Parathyroid adenoma (tissue), 2 donors: ENCODE results near the gene DIPK1B.

Experiments
- H2AFZ ChIP-seq: fragments of 300-600 bp; sonication (generic); one replicate; pipeline ENCODE4 v1.7.0; 2017; ENCODE audit warnings: antibody characterized with exemption, mild to moderate bottlenecking
- H3K27ac ChIP-seq: fragments of 300-600 bp; sonication (generic); one replicate; pipeline ENCODE4 v1.7.0; 2017
- H3K27me3 ChIP-seq: fragments of 300-600 bp; sonication (generic); one replicate; pipeline ENCODE4 v1.7.0; 2017; ENCODE audit warnings: low read length; ENCODE audit not compliant: control insufficient read depth, insufficient read depth
- H3K36me3 ChIP-seq: fragments of 300-600 bp; sonication (generic); one replicate; pipeline ENCODE4 v1.7.0; 2017; ENCODE audit warnings: low read length; ENCODE audit not compliant: control insufficient read depth, insufficient read depth
- H3K4me1 ChIP-seq: fragments of 300-600 bp; sonication (generic); one replicate; pipeline ENCODE4 v1.7.0; 2017; ENCODE audit warnings: control low read depth
- H3K4me2 ChIP-seq: fragments of 300-600 bp; sonication (generic); one replicate; pipeline ENCODE4 v1.7.0; 2017; ENCODE audit warnings: low read length
- H3K4me3 ChIP-seq: fragments of 300-600 bp; sonication (generic); one replicate; pipeline ENCODE4 v1.7.0; 2017; ENCODE audit warnings: low read depth, low read length
- H3K79me2 ChIP-seq: fragments of 300-600 bp; sonication (generic); one replicate; pipeline ENCODE4 v1.7.0; 2017; ENCODE audit warnings: control low read depth
- H3K9ac ChIP-seq: fragments of 300-600 bp; sonication (generic); one replicate; pipeline ENCODE4 v1.7.0; 2017; ENCODE audit warnings: mild to moderate bottlenecking
- H3K9me3 ChIP-seq: fragments of 300-600 bp; sonication (generic); one replicate; pipeline ENCODE4 v1.7.0; 2017; ENCODE audit warnings: low read length; ENCODE audit not compliant: control insufficient read depth
- TF ChIP-seq, protein P1 (sequence below): fragments of 300-600 bp; sonication (generic); IDR thresholded peaks from one replicate; pipeline ENCODE4 v1.7.0; 2017; ENCODE audit warnings: antibody characterized with exemption, mild to moderate bottlenecking
- donor health status: primary hyperparathyroidism.

Gene DIPK1B

DNA sequence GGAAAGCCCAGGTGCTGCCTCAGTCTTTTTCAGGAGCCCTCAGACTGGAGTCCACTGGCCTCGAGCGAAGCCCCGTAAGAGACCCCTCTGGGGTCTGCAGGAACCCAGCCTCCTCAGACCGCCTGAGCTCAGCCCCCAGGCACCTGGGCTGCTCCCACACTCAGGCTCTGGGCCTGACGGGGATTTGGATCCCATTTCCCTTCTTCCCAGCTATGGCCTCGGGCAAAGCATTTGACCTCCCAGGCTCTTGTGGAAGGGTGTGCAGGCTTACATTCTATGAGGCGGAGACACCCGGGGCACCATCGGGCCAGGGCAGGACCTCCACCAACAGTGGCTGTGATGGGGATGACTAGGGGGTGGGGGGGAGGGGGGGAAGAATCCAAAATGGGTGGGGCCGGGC is 29.7 kb upstream of the DIPK1B start:
- no peaks in the 10 kb centered on the region for H3K27me3 ChIP-seq
- no peak overlapping the region for H3K9ac ChIP-seq
- no peak overlapping the region for H3K4me3 ChIP-seq
- H3K4me2 ChIP-seq, result no peak overlapping the region
- peaks cover 5% of the 10 kb centered on the region for H3K79me2 ChIP-seq
- H3K36me3 ChIP-seq, result no peaks in the 10 kb centered on the region
- peaks cover 9% of the 10 kb centered on the region for H3K4me1 ChIP-seq
- no peaks in the 10 kb centered on the region for H3K9me3 ChIP-seq
- TF ChIP-seq, protein P1, sequence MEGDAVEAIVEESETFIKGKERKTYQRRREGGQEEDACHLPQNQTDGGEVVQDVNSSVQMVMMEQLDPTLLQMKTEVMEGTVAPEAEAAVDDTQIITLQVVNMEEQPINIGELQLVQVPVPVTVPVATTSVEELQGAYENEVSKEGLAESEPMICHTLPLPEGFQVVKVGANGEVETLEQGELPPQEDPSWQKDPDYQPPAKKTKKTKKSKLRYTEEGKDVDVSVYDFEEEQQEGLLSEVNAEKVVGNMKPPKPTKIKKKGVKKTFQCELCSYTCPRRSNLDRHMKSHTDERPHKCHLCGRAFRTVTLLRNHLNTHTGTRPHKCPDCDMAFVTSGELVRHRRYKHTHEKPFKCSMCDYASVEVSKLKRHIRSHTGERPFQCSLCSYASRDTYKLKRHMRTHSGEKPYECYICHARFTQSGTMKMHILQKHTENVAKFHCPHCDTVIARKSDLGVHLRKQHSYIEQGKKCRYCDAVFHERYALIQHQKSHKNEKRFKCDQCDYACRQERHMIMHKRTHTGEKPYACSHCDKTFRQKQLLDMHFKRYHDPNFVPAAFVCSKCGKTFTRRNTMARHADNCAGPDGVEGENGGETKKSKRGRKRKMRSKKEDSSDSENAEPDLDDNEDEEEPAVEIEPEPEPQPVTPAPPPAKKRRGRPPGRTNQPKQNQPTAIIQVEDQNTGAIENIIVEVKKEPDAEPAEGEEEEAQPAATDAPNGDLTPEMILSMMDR, result no peak
- no peak overlapping the region for H2AFZ ChIP-seq
- H3K27ac ChIP-seq, result no peak overlapping the region

DNA sequence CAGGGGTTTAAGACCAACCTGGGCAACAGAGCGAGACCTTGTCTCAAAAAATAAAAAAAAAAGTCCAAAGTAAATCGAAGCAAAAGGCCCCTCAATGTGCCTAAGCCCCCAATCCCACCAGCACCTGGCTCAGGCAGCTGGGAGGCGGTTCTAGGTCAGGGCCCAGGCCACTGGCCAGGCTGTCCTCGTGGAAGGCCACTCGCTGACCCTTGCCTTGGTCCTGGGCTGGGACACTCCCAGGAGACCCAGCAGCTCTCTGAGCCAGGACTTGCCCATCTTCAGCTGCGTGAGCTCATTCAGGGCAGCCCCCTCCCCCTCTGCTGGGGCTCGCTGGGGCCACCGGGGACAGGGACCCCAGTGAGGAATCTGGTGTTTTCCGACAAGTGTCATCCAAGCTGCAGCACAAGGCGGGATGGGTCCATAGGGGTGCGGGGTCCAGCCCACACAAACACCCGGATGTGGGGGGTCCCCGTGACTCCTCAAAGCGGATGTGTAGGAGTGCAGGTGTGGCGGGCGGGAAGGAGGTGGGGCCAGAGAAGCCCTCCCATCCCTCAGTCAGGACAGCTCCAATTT is 29.1 kb upstream of the DIPK1B start:
- Histone ChIP-seq H3K4me2 (no peak overlapping the region), H2AFZ (no peak overlapping the region), H3K79me2 (peaks cover 3% of the 10 kb centered on the region), H3K27ac (no peak overlapping the region), H3K4me1 (peaks cover 9% of the 10 kb centered on the region), H3K4me3 (no peak overlapping the region), H3K36me3 (no peaks in the 10 kb centered on the region), H3K9ac (no peak overlapping the region), H3K9me3 (no peaks in the 10 kb centered on the region), H3K27me3 (no peaks in the 10 kb centered on the region)
- TF ChIP-seq, protein P1, result no peak

DNA sequence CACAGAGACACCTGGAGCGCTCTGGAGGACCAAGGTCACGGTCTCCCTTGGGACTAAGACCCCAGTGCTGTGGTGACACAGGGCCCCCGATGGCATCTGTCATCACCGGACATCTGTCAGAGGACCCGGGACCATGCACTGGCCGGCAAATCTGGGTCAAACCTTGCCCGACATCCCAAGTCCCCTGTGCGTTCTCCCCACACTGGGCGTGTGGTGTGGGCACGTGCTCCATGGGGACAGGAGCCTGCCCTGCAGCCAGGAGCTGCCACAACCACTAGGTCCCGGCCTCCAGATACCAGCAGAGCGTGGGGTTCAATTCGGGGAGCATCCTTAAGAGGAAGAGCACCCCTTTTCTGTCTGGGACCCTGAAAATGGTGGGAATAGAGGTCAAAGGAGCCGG is 28.6 kb upstream of the DIPK1B start:
- H3K9ac ChIP-seq, result no peak overlapping the region
- H3K4me3 ChIP-seq, result no peak overlapping the region
- H2AFZ ChIP-seq, result no peak overlapping the region
- no peaks in the 10 kb centered on the region for H3K36me3 ChIP-seq
- TF ChIP-seq, protein P1, result no peak
- H3K27ac ChIP-seq, result no peak overlapping the region
- peaks cover 8% of the 10 kb centered on the region for H3K4me1 ChIP-seq
- H3K4me2 ChIP-seq, result no peak overlapping the region
- H3K79me2 ChIP-seq, result peaks cover 2% of the 10 kb centered on the region
- no peaks in the 10 kb centered on the region for H3K9me3 ChIP-seq
- H3K27me3 ChIP-seq, result no peaks in the 10 kb centered on the region

DNA sequence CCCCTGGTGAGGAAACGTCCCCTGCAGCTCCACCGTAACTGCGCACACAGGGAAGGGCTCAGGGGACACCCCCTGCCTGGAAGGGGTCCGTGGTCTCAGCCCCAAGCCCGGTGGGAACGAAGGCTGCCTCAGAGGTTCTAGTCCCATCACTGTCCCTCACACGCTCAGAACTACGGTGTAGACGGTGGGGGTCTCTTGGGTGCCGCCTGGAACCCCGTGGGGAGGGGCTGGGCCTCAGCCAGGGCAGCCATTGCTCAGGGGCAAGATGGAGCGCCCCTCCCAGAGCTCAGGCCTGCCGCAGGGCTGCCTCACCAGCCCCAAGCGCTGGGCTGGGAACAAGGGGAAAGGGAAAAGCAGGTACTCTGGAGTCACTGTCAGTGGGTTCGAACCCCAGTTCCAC is 28.0 kb upstream of the DIPK1B start:
- Histone ChIP-seq H3K9ac (no peak overlapping the region), H3K27ac (no peak overlapping the region)

DNA sequence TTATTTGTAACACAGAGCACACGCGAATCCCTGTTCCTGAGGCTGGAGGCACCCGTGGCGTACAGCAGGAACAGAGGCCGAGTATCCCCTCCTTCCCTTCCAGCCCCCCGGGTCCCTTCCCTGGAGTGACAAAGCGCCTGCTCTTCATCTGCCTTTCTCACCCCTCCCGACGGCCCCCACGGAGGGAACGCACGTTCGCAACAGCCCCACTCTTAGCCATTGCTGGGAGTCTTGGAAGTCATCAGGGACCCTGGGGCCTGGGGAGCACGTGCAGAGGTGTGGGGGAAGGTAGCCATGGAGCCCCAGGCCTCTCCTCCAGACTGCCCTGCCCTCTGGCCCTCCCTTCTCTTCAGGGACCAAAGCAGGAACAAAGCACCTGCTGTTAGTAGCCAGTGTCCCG is 27.6 kb upstream of the DIPK1B start:
- no peak overlapping the region for H3K4me2 ChIP-seq
- H3K27ac ChIP-seq, result no peak overlapping the region
- no peak overlapping the region for H3K9ac ChIP-seq
- no peaks in the 10 kb centered on the region for H3K9me3 ChIP-seq
- no peaks in the 10 kb centered on the region for H3K27me3 ChIP-seq
- no peak overlapping the region for H3K4me3 ChIP-seq
- TF ChIP-seq, protein P1, result no peak
- peaks cover 4% of the 10 kb centered on the region for H3K4me1 ChIP-seq
- no peaks in the 10 kb centered on the region for H3K36me3 ChIP-seq
- H2AFZ ChIP-seq, result no peak overlapping the region
- H3K79me2 ChIP-seq, result peaks cover 2% of the 10 kb centered on the region

More for the DNA sequence above, 28.0 kb upstream of the DIPK1B start:
- no peaks in the 10 kb centered on the region for H3K36me3 ChIP-seq
- no peaks in the 10 kb centered on the region for H3K27me3 ChIP-seq
- no peaks in the 10 kb centered on the region for H3K9me3 ChIP-seq
- TF ChIP-seq, protein P1, result no peak
- H3K4me1 ChIP-seq, result peaks cover 4% of the 10 kb centered on the region
- no peak overlapping the region for H3K4me3 ChIP-seq
- peaks cover 2% of the 10 kb centered on the region for H3K79me2 ChIP-seq
- no peak overlapping the region for H3K4me2 ChIP-seq
- no peak overlapping the region for H2AFZ ChIP-seq
